ENCODE results near the gene MLX.
"Not testable (repeated sequence)": the region's sequence is repeated elsewhere in the genome, so short reads cannot be mapped to it uniquely, and the experiment has no call there.

The MLX gene

DNA sequence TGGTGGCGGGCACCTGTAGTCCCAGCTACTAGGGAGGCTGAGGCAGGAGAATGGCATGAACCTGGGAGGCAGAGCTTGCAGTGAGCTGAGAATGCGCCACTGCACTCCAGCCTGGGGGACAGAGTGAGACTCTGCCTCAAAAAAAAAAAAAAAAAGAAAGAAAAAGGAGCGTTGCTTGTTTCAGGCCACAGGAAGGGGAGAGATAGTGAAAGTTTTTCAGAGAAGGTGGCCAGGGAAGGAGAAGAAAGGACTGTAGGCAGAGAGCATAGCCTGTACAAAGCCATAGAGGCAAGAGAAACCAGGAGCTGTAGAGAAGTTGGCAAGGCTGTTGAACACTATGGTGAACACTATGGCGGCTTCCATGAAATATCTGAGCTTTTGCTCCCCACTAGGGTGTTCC lies 26.3 kb upstream of the MLX start:
- H3K4me1 Mint-ChIP-seq, result peaks cover 34% of the 10 kb centered on the region
- DNase-seq (ENCODE audit: low spot score in 2 of 2); H3K36me3 Mint-ChIP-seq (ENCODE audit: insufficient read depth); ATAC-seq (replicated peaks; ENCODE audit: extremely low read depth, poor library complexity, severe bottlenecking); H3K9me3 Mint-ChIP-seq; H3K27me3 Mint-ChIP-seq: not testable (repeated sequence)
- peak overlapping the region; percentile 4 for H3K27ac Mint-ChIP-seq (ENCODE audit: low read depth)
- H3K4me3 Mint-ChIP-seq, result peak overlapping the region; percentile 41

DNA sequence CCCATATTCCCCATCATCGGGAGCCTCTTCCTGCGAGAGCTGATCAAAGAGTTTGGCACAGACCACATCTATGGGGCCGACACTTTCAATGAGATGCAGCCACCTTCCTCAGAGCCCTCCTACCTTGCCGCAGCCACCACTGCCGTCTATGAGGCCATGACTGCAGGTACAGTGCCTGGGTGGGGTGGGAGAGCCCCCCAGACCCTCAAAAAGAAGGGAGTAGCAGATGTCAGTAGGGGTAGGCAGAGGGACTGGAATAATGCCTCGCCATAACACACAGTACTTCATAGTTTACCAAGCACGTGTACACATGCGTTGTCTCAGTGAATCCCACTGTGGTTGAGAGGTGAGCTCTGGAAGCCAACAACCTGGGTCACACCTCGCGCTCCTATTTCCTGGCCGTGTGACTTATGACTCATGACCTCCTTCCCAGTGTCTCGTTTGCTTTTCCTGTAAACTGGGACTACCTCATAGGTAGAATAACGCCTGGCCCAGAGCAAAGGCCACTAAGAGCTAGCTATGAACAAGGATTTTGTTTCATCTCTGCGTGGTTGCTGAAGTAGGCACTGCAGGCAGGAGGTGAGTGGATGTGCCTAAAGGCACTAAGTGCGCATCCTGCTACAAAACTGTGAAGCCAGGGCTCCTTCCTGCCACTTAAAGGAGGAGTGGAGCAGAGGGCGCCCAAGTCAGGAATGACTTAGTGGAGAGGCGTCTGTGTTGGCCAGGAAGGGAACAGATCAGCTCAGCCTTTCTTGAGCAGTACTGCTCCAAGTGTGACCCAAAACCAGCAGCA lies 25.7 kb upstream of the MLX start:
- Mint-ChIP-seq H3K9me3 (no peaks in the 10 kb centered on the region), H3K27me3 (no peaks in the 10 kb centered on the region), H3K36me3 (ENCODE audit: insufficient read depth) (peaks cover 7% of the 10 kb centered on the region), H3K4me3 (peak overlapping the region; percentile 41), H3K27ac (ENCODE audit: low read depth) (peak overlapping the region; percentile 4), H3K4me1 (peaks cover 30% of the 10 kb centered on the region)
- DNase-seq (ENCODE audit: low spot score in 2 of 2) (no peak), ATAC-seq (replicated peaks; ENCODE audit: extremely low read depth, poor library complexity, severe bottlenecking) (no peak)

DNA sequence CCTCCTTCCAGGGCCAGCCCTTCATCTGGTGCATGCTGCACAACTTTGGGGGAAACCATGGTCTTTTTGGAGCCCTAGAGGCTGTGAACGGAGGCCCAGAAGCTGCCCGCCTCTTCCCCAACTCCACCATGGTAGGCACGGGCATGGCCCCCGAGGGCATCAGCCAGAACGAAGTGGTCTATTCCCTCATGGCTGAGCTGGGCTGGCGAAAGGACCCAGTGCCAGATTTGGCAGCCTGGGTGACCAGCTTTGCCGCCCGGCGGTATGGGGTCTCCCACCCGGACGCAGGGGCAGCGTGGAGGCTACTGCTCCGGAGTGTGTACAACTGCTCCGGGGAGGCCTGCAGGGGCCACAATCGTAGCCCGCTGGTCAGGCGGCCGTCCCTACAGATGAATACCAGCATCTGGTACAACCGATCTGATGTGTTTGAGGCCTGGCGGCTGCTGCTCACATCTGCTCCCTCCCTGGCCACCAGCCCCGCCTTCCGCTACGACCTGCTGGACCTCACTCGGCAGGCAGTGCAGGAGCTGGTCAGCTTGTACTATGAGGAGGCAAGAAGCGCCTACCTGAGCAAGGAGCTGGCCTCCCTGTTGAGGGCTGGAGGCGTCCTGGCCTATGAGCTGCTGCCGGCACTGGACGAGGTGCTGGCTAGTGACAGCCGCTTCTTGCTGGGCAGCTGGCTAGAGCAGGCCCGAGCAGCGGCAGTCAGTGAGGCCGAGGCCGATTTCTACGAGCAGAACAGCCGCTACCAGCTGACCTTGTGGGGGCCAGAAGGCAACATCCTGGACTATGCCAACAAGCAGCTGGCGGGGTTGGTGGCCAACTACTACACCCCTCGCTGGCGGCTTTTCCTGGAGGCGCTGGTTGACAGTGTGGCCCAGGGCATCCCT lies 23.5 kb upstream of the MLX start:
- H3K27ac Mint-ChIP-seq (ENCODE audit: low read depth), result no peak overlapping the region
- no peak for ATAC-seq (replicated peaks; ENCODE audit: extremely low read depth, poor library complexity, severe bottlenecking)
- peaks cover 12% of the 10 kb centered on the region for H3K4me1 Mint-ChIP-seq
- H3K27me3 Mint-ChIP-seq, result no peaks in the 10 kb centered on the region
- H3K4me3 Mint-ChIP-seq, result no peak overlapping the region
- H3K36me3 Mint-ChIP-seq (ENCODE audit: insufficient read depth), result peaks cover 7% of the 10 kb centered on the region
- no peaks in the 10 kb centered on the region for H3K9me3 Mint-ChIP-seq
- DNase-seq (ENCODE audit: low spot score in 2 of 2), result no peak

DNA sequence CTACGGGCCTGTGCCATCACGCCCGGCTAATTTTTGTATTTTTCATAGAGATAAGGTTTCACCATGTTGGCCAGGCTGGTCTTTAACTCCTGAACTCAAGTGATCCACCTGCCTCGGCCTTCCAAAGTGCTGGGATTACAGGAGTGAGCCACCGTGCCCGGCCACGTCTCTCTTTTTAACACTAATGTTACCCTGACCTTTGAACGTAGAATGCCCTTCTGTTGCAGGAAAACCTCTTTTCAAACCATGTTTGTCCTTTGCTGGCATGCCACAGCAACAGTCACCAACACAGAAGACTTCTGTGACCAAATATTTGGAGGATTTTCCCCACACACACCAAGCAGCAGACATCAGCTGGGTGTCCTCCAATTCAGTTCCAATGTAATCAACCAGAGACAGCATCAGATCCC lies 22.0 kb upstream of the MLX start:
- H3K27me3 Mint-ChIP-seq, result no peaks in the 10 kb centered on the region
- H3K4me1 Mint-ChIP-seq, result peaks cover 21% of the 10 kb centered on the region
- H3K27ac Mint-ChIP-seq (ENCODE audit: low read depth), result no peak overlapping the region
- H3K9me3 Mint-ChIP-seq, result no peaks in the 10 kb centered on the region
- no peak overlapping the region for H3K4me3 Mint-ChIP-seq
- peaks cover 5% of the 10 kb centered on the region for H3K36me3 Mint-ChIP-seq (ENCODE audit: insufficient read depth)
- DNase-seq (ENCODE audit: low spot score in 2 of 2), result no peak
- no peak for ATAC-seq (replicated peaks; ENCODE audit: extremely low read depth, poor library complexity, severe bottlenecking)

DNA sequence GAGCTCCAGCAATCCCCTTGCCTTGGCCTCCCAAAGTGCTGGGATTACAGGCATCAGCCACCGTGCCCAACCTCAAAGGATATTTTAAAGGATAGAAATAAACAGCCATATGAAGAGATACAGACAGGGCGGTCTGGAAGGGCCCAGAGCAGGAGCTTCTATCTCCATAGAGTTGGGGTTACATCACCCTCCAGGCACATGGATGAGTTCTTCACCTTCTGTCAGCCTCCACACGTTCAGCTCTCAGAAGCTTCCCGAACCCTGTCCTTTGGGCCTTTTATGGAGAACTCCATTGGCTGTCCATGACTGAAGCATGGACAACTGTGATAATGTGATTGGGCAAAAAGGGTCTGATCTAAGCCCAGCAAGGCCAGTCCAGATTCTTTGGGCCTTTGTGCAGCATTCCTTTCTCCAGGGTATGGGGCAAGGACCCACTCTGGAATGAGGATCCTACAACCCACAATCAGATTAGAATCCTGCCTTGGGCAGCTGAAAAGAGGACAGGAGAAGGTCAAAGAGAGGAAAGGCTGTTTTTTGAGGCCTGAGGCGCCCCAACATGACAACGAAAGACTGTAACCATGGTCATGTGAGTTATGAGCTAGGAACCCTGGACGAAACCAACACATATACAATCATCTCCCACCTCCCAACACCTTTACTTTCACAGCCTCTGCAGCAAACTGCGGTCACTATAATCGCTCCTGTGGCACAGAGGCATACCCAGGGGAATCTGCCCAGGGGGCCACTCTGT lies 21.0 kb upstream of the MLX start:
- not testable (repeated sequence) for H3K4me3 Mint-ChIP-seq; H3K9me3 Mint-ChIP-seq; ATAC-seq (replicated peaks; ENCODE audit: extremely low read depth, poor library complexity, severe bottlenecking); H3K36me3 Mint-ChIP-seq (ENCODE audit: insufficient read depth); DNase-seq (ENCODE audit: low spot score in 2 of 2); H3K27me3 Mint-ChIP-seq; H3K27ac Mint-ChIP-seq (ENCODE audit: low read depth)
- peaks cover 18% of the 10 kb centered on the region for H3K4me1 Mint-ChIP-seq

DNA sequence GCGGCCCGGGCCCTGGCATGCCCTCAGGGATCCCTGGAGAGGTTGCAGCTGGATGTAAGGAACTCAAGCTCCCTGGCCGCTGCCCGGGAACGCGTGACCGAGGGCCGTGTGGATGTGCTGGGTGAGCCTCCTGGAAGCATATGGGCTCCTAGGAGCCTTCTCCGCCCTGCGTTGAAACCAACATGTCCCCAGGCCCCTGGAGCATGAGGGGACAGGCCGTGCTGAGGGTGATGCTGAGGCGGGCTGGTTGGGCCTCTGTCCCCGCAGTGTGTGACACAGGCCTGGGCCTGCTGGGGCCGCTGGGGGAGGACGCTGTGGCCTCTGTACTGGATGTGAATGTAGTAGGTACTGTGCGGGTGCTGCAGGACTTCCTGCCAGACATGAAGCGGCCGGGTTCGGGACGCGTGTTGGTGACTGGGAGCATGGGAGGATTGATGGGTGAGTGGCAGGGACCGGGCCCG lies 19.9 kb upstream of the MLX start:
- DNase-seq (ENCODE audit: low spot score in 2 of 2) (no peak), ATAC-seq (replicated peaks; ENCODE audit: extremely low read depth, poor library complexity, severe bottlenecking) (no peak)
- H3K9me3 Mint-ChIP-seq, result no peaks in the 10 kb centered on the region
- H3K4me1 Mint-ChIP-seq, result peaks cover 14% of the 10 kb centered on the region
- H3K36me3 Mint-ChIP-seq (ENCODE audit: insufficient read depth), result peaks cover 7% of the 10 kb centered on the region
- H3K27me3 Mint-ChIP-seq, result no peaks in the 10 kb centered on the region
- H3K27ac Mint-ChIP-seq (ENCODE audit: low read depth), result no peak overlapping the region
- H3K4me3 Mint-ChIP-seq, result no peak overlapping the region

DNA sequence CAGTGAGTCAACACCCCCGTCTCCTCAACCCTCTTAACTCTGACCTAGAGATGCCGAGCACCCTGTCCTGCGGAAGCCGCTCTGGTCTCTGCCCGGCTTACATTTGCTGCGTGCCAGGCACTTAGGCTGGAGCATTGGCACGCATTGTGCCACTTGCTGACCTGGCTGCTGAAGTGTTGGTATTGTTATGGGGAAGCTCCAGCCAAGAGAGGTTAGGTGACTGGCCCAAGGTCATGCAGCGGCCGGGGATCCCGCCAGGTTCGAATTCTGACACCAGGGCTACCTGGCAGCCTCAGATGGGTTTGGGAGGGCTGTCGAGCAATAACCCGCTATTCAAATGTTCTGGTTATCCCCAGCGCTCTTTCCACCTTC lies 19.2 kb upstream of the MLX start:
- Mint-ChIP-seq H3K4me1 (peaks cover 14% of the 10 kb centered on the region), H3K9me3 (no peaks in the 10 kb centered on the region), H3K4me3 (no peak overlapping the region), H3K27me3 (no peaks in the 10 kb centered on the region), H3K27ac (ENCODE audit: low read depth) (no peak overlapping the region), H3K36me3 (ENCODE audit: insufficient read depth) (peaks cover 8% of the 10 kb centered on the region)
- ATAC-seq (replicated peaks; ENCODE audit: extremely low read depth, poor library complexity, severe bottlenecking) (no peak), DNase-seq (ENCODE audit: low spot score in 2 of 2) (no peak)

DNA sequence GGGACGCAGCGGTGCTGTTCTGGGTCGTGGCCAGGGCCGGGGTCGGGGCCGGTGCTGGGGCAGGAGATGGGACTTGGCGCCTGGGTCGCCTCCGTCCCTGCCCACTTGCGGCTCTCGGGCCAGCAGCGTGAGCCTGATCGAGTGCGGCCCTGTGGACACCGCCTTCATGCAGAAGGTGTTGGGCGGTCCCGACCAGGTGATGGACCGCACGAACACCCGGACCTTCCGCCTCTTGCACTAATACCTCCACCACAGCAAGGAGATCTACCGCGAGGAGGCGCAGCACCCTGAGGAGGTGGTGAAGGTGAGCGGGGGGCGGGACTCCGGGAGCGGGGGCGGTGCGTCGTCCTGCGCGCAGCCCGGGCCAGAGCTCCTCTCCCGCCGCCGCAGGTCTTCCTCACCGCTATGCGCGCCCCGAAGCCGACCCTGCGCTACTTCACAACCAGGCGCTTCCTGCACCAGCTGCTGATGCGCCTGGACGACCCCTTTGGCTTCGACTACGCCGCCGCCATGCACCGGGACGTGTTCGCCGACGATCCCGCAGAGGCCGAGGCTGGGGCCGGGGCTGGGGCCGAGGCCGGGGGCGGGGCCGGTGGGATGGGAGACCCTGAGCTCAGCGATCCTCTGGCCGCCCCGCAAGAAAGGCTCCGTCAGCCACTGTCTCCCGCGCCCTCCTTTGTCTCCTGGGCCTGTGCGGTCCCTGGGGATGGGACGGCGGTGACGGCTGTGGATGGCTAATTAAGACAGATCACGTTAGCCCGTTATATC lies 18.6 kb upstream of the MLX start:
- peak; percentile 73 for ATAC-seq (replicated peaks; ENCODE audit: extremely low read depth, poor library complexity, severe bottlenecking)
- H3K4me3 Mint-ChIP-seq, result no peak overlapping the region

DNA sequence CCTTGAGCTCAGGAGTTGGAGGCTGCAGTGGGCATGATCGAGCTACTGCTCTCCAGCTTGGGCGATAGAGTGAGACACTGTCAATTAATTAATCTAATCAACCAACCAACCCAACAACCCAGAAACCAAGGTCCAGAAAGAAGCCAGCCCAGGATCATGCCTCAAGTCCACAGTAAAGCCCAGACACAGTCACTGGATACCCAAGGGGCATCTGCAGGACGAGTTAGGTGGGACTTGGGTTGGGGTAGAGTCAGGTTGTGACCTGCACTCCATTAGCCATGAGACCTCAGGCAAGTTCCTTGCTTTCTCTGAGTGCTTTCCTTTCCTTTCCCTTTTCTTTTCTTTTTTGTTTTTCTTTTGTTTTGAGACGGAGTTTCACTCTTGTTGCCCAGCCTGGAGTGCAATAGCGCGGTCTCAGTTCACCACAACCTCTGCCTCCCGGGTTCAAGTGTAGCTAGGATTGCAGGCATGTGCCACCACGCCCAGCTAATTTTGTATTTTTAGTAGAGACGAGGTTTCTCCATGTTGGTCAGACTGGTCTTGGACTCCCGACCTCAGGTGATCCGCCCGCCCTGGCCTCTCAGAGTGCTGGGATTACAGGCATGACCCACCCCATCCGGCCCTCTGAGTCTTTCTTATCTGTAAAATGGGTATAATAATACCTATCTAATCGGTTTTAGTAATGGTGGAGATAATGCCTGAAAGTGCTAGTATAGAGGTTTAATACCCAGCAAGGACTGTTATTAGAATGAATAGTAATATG lies 17.7 kb upstream of the MLX start:
- Mint-ChIP-seq H3K27ac (ENCODE audit: low read depth) (no peak overlapping the region), H3K4me3 (peak overlapping the region; percentile 41), H3K27me3 (no peaks in the 10 kb centered on the region), H3K9me3 (no peaks in the 10 kb centered on the region), H3K4me1 (peaks cover 19% of the 10 kb centered on the region), H3K36me3 (ENCODE audit: insufficient read depth) (peaks cover 6% of the 10 kb centered on the region)
- ATAC-seq (replicated peaks; ENCODE audit: extremely low read depth, poor library complexity, severe bottlenecking), result no peak
- DNase-seq (ENCODE audit: low spot score in 2 of 2), result no peak

More for the DNA sequence above, 18.6 kb upstream of the MLX start:
- H3K9me3 Mint-ChIP-seq, result no peaks in the 10 kb centered on the region
- H3K4me1 Mint-ChIP-seq, result peaks cover 16% of the 10 kb centered on the region
- peak; percentile 40 to 61 for DNase-seq (ENCODE audit: low spot score in 2 of 2)
- H3K27me3 Mint-ChIP-seq, result no peaks in the 10 kb centered on the region
- H3K36me3 Mint-ChIP-seq (ENCODE audit: insufficient read depth), result peaks cover 9% of the 10 kb centered on the region
- no peak overlapping the region for H3K27ac Mint-ChIP-seq (ENCODE audit: low read depth)

DNA sequence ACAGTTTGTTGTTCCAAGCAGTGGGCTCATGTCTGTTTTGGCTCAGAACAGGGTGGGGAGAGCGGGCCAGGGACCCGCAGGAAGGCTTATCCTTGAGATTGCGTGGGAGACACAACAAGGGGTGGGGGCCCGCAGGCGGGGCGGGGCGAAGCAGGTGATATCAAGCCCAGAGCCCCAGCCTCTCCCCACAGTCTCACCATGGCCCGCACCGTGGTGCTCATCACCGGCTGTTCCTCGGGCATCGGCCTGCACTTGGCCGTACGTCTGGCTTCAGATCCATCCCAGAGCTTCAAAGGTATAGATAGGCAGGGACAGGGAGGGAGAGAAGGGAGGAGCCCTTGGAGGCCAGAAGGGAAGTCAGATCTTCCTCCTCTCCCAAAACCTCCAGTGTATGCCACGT lies 14.2 kb upstream of the MLX start, which contains the start of gene HSD17B1:
TSS of gene HSD17B1 (plus strand) at position 188 of the 400 bp plus-strand sequence. CDS start at position 199, 11 bp downstream.
- not testable (repeated sequence) for H3K9me3 Mint-ChIP-seq; DNase-seq (ENCODE audit: low spot score in 2 of 2); H3K27me3 Mint-ChIP-seq; ATAC-seq (replicated peaks; ENCODE audit: extremely low read depth, poor library complexity, severe bottlenecking); H3K36me3 Mint-ChIP-seq (ENCODE audit: insufficient read depth)
- Mint-ChIP-seq H3K4me3 (peak within 1 kb of the TSS; percentile 88), H3K4me1 (peaks cover 38% of the 10 kb centered on the region), H3K27ac (ENCODE audit: low read depth) (peak within 1 kb of the TSS; percentile 88)

DNA sequence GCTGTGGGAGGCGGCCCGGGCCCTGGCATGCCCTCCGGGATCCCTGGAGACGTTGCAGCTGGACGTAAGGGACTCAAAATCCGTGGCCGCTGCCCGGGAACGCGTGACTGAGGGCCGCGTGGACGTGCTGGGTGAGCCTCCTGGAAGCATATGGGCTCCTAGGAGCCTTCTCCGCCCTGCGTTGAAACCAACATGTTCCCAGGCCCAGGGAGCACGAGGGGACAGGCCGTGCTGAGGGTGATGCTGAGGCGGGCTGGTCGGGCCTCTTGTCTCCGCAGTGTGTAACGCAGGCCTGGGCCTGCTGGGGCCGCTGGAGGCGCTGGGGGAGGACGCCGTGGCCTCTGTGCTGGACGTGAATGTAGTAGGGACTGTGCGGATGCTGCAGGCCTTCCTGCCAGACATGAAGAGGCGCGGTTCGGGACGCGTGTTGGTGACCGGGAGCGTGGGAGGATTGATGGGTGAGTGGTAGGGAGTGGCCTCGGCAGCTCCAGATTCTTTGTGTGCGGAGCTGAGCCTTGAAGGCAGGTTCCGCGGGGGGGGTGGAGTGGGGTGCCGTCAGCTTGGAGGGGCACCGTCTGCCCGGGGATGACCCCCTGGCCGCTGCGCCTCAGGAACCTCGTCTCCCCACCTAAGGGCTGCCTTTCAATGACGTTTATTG lies 13.6 kb upstream of the MLX start:
- DNase-seq (ENCODE audit: low spot score in 2 of 2), result no peak
- peaks cover 38% of the 10 kb centered on the region for H3K4me1 Mint-ChIP-seq
- H3K9me3 Mint-ChIP-seq, result no peaks in the 10 kb centered on the region
- H3K36me3 Mint-ChIP-seq (ENCODE audit: insufficient read depth), result peaks cover 6% of the 10 kb centered on the region
- no peak for ATAC-seq (replicated peaks; ENCODE audit: extremely low read depth, poor library complexity, severe bottlenecking)
- peak overlapping the region; percentile 88 for H3K27ac Mint-ChIP-seq (ENCODE audit: low read depth)
- peak overlapping the region; percentile 88 for H3K4me3 Mint-ChIP-seq
- no peaks in the 10 kb centered on the region for H3K27me3 Mint-ChIP-seq

All from central memory CD8-positive, alpha-beta T cell (primary cell).